H1 (cell line): ENCODE data around the gene VIM. TPM values are rescaled to one million over a fixed set of nuclear protein-coding genes. Genes with fewer than 3 reads are reported as not detected.

ENCODE experiments used
- CTCF ChIA-PET: fragments of 300-600 bp; sonication (Branson Sonifier 250); formaldehyde crosslinking; loops from one replicate; lab custom pipeline; 2021; ENCODE audit not compliant: partially characterized antibody; lab: Charles Lee
- POLR2A ChIA-PET: fragments of 300-600 bp; sonication (Branson Sonifier 250); formaldehyde crosslinking; loops from one replicate; lab custom pipeline; 2021; ENCODE audit warnings: inconsistent platforms; ENCODE audit not compliant: partially characterized antibody; lab: Charles Lee
- DNase-seq, 2 experiments: peaks; one replicate each; pipeline versions ENCODE4 v3.0.0 to v3.0.0-alpha.2; 2010 to 2022; ENCODE audit warnings: low spot score in 2 of 2, low read depth in 1 of 2, mixed read lengths in 1 of 2
- FAIRE-seq: peaks from 2 replicates; lab custom pipeline; 2011; peaks lifted over from hg19 to GRCh38; lab: Jason Lieb, UNC
- H2AFZ ChIP-seq: 2 replicates; pipeline ENCODE4 v1.8.1; 2012; ENCODE audit warnings: low read length, inconsistent platforms
- H2AK5ac ChIP-seq: 2 replicates; pipeline ENCODE4 v1.6.1; 2013; ENCODE audit warnings: low read depth, low read length
- H2BK120ac ChIP-seq: replicated peaks from 2 replicates; pipeline ENCODE3; 2013; ENCODE audit warnings: low read depth, low read length, inconsistent platforms
- H2BK12ac ChIP-seq: 2 replicates; pipeline ENCODE4 v1.6.1; 2013; ENCODE audit warnings: low read depth, low read length
- H2BK15ac ChIP-seq: 2 replicates; pipeline ENCODE4 v1.6.1; 2013; ENCODE audit warnings: low read length
- H2BK20ac ChIP-seq: 2 replicates; pipeline ENCODE4 v1.6.1; 2013; ENCODE audit warnings: low read length
- H2BK5ac ChIP-seq: 2 replicates; pipeline ENCODE4 v1.6.1; 2013; ENCODE audit warnings: low read depth, low read length
- H3K14ac ChIP-seq: 2 replicates; pipeline ENCODE4 v1.6.1; 2013; ENCODE audit warnings: inconsistent platforms; ENCODE audit not compliant: insufficient read length
- H3K18ac ChIP-seq: 2 replicates; pipeline ENCODE4 v1.6.1; 2013; ENCODE audit warnings: low read length; ENCODE audit errors: extremely low read depth
- H3K23ac ChIP-seq: 2 replicates; pipeline ENCODE4 v1.6.1; 2013; ENCODE audit warnings: inconsistent platforms; ENCODE audit not compliant: insufficient read length
- H3K23me2 ChIP-seq: 2 replicates; pipeline ENCODE4 v1.6.1; 2013; ENCODE audit warnings: low read depth, low read length
- H3K27ac ChIP-seq: 2 replicates; pipeline ENCODE4 v1.6.1; 2011; ENCODE audit warnings: low read depth, low read length, inconsistent platforms
- H3K27me3 ChIP-seq, 4 experiments: replicated peaks in 1 of 4; 1 replicate in 1 of 4; 2 replicates in 3 of 4; pipeline versions ENCODE4 v1.6.1 to v1.8.1; 2011 to 2013; ENCODE audit warnings: low read length in 3 of 4, mild to moderate bottlenecking in 3 of 4, inconsistent platforms in 2 of 4, mixed read lengths in 2 of 4, moderate library complexity in 1 of 4; ENCODE audit not compliant: control insufficient read depth in 3 of 4, insufficient read depth in 3 of 4; ENCODE audit errors: extremely low read depth in 1 of 4
- H3K36me3 ChIP-seq, 4 experiments: 2 replicates each; pipeline versions ENCODE4 v1.6.1 to v1.8.1; 2011 to 2013; ENCODE audit warnings: mild to moderate bottlenecking in 4 of 4, low read length in 3 of 4, moderate library complexity in 2 of 4, control low read depth in 1 of 4, inconsistent platforms in 1 of 4; ENCODE audit not compliant: insufficient read depth in 4 of 4, control insufficient read depth in 2 of 4
- H3K4ac ChIP-seq: replicated peaks from 2 replicates; pipeline ENCODE3; 2013; ENCODE audit warnings: low read length, low read depth, mixed read lengths, inconsistent platforms; ENCODE audit not compliant: insufficient read length
- H3K4me1 ChIP-seq, 4 experiments: replicated peaks in 1 of 4; 1 replicate in 1 of 4; 2 replicates in 3 of 4; pipeline versions ENCODE4 v1.6.1 to v1.8.1; 2011 to 2013; ENCODE audit warnings: low read length in 3 of 4, inconsistent platforms in 2 of 4, mixed read lengths in 1 of 4; ENCODE audit not compliant: insufficient read depth in 4 of 4, control insufficient read depth in 3 of 4
- H3K4me2 ChIP-seq, 2 experiments: 2 replicates each; pipeline versions ENCODE4 v1.6.1 to v1.8.1; 2011 to 2013; ENCODE audit warnings: low read depth in 2 of 2, low read length in 2 of 2, control low read depth in 1 of 2, inconsistent platforms in 1 of 2, mild to moderate bottlenecking in 1 of 2; ENCODE audit not compliant: insufficient read depth in 1 of 2
- H3K4me3 ChIP-seq, 4 experiments: fragments of 200-600, 300-600 bp in 1 of 4; sonication (generic), shearing (Covaris generic), sonication (Bioruptor Twin) in 1 of 4; 2 replicates each; pipeline versions ENCODE4 v1.5.1 to v1.8.1; 2011 to 2016; ENCODE audit warnings: low read length in 4 of 4, low read depth in 3 of 4, control low read depth in 2 of 4, inconsistent platforms in 2 of 4, mild to moderate bottlenecking in 2 of 4, mixed read lengths in 1 of 4, moderate library complexity in 1 of 4; ENCODE audit not compliant: insufficient read depth in 2 of 4; ENCODE audit errors: extremely low read depth in 1 of 4
- H3K56ac ChIP-seq: replicated peaks from 2 replicates; pipeline ENCODE3; 2013; ENCODE audit warnings: low read depth, mild to moderate bottlenecking, mixed read lengths, low read length, inconsistent platforms; ENCODE audit not compliant: insufficient read length
- H3K79me1 ChIP-seq: 2 replicates; pipeline ENCODE4 v1.6.1; 2013; ENCODE audit warnings: low read depth, low read length, control low read depth
- H3K79me2 ChIP-seq, 2 experiments: 2 replicates each; pipeline versions ENCODE4 v1.6.1 to v1.8.1; 2012 to 2013; ENCODE audit warnings: low read length in 2 of 2, mild to moderate bottlenecking in 2 of 2, inconsistent platforms in 1 of 2; ENCODE audit not compliant: insufficient read depth in 2 of 2, control insufficient read depth in 1 of 2
- H3K9ac ChIP-seq, 4 experiments: replicated peaks in 1 of 4; 1 replicate in 1 of 4; 2 replicates in 3 of 4; pipeline versions ENCODE4 v1.6.1 to v1.8.1; 2011 to 2013; ENCODE audit warnings: low read depth in 3 of 4, low read length in 3 of 4, control low read depth in 2 of 4, mild to moderate bottlenecking in 2 of 4, moderate library complexity in 2 of 4, inconsistent platforms in 1 of 4; ENCODE audit errors: extremely low read depth in 1 of 4
- H3K9me3 ChIP-seq, 2 experiments: 2 replicates each; pipeline versions ENCODE4 v1.6.1 to v1.8.1; 2012 to 2013; ENCODE audit warnings: mild to moderate bottlenecking in 2 of 2, moderate library complexity in 2 of 2, control low read depth in 1 of 2, inconsistent platforms in 1 of 2, low read depth in 1 of 2, low read length in 1 of 2, mixed read lengths in 1 of 2; ENCODE audit not compliant: insufficient read depth in 2 of 2
- H4K20me1 ChIP-seq, 2 experiments: replicated peaks in 1 of 2; 2 replicates each; pipeline versions ENCODE3 to v1.8.1; 2011 to 2013; ENCODE audit warnings: inconsistent platforms in 2 of 2, low read length in 2 of 2, mild to moderate bottlenecking in 1 of 2; ENCODE audit not compliant: insufficient read depth in 2 of 2, control insufficient read depth in 1 of 2
- H4K5ac ChIP-seq: 2 replicates; pipeline ENCODE4 v1.6.1; 2013; ENCODE audit warnings: low read length, low read depth, mixed read lengths, inconsistent platforms; ENCODE audit not compliant: insufficient read length
- H4K8ac ChIP-seq: 2 replicates; pipeline ENCODE4 v1.8.0; 2013; ENCODE audit warnings: mild to moderate bottlenecking, moderate library complexity, low read length, inconsistent platforms; ENCODE audit not compliant: insufficient read depth; ENCODE audit errors: extremely low read depth
- H4K91ac ChIP-seq: replicated peaks from 2 replicates; pipeline ENCODE3; 2013; ENCODE audit warnings: low read length, mixed read lengths, inconsistent platforms; ENCODE audit not compliant: insufficient read length
- CHD1 ChIP-seq: IDR thresholded peaks from 2 replicates; pipeline ENCODE4 v1.6.1; 2012; ENCODE audit warnings: low read depth, low read length, improper control_type of control experiment
- GABPA ChIP-seq: IDR thresholded peaks from 2 replicates; pipeline ENCODE4 v1.6.1; 2011; ENCODE audit warnings: mild to moderate bottlenecking, low read length, moderate library complexity, borderline replicate concordance; ENCODE audit not compliant: insufficient read depth
- RAD21 ChIP-seq, 2 experiments: IDR thresholded peaks in 1 of 2; conservative IDR thresholded peaks in 1 of 2; 2 replicates each; pipeline ENCODE4 v1.6.1; 2011; ENCODE audit warnings: low read depth in 2 of 2, low read length in 2 of 2, improper control_type of control experiment in 1 of 2, inconsistent platforms in 1 of 2, mild to moderate bottlenecking in 1 of 2, moderate library complexity in 1 of 2
- WGBS, 2 experiments: shearing (Covaris generic) in 1 of 2; methylation state at CpG; one replicate each; pipeline versions ENCODE4 v1.1.6 to v1.1.7; 2013 to 2015; ENCODE audit warnings: low lambda C conversion rate in 2 of 2, mixed read lengths in 2 of 2, inconsistent platforms in 1 of 2, low coverage in 1 of 2, missing lambda C conversion rate in 1 of 2; ENCODE audit not compliant: insufficient replicate concordance in 2 of 2, insufficient coverage in 1 of 2, insufficient read length in 1 of 2; ENCODE audit errors: extremely low coverage in 1 of 2, missing lambda C conversion rate in 1 of 2; 5-methylcytosine and 5-hydroxymethylcytosine counted together
- polyA plus RNA-seq, 7 experiments: library from polyadenylated mRNA; depleted of rRNA in 3 of 7; stranded (reverse) in 5 of 7; unstranded in 2 of 7; fragments of >200 nt in 5 of 7; fragments of 200-250 nt in 2 of 7; gene quantifications; 1 replicate in 5 of 7; 2 replicates in 1 of 7; 4 replicates in 1 of 7; pipeline versions ENCODE4 v1.2.1 to v1.2.3, GENCODE V29; 2011 to 2013; ENCODE audit warnings: missing spikeins in 2 of 7, mixed read lengths in 2 of 7
- total RNA-seq: library from RNA; stranded (reverse); fragmentation: NEBNext Ultra II Directional; extraction: Animal tissue kit (Norgen Biotek cat#: 25700); gene quantifications from 2 replicates; pipeline ENCODE4 v1.2.1, GENCODE V29; 2021

Gene VIM
- total and polyA plus RNA-seq, 2 of the 8 experiments (the other 6 are each of a cell fraction or from before 2014, with no cell fraction given) = 347 to 372 TPM

- H4K8ac ChIP-seq = no peak overlapping the region
- H2AK5ac ChIP-seq = no peak overlapping the region
- no peaks in the 10 kb centered on the region for H3K79me1 ChIP-seq
- H3K4ac ChIP-seq = no peak overlapping the region
- peaks cover 0 to 3% (median 0%) of the 10 kb centered on the region in 4 experiments; a peak in 1 of 7 replicates for H3K4me1 ChIP-seq
- no peak overlapping the region for H2BK5ac ChIP-seq
- H2BK120ac ChIP-seq = no peak overlapping the region
- H2AFZ ChIP-seq = peak overlapping the region; percentile 40; the same call in 1 of the 2 replicates
- H3K36me3 ChIP-seq = no peaks in the 10 kb centered on the region
- no peaks in the 10 kb centered on the region for H3K23me2 ChIP-seq
- no peak for DNase-seq
- no peak overlapping the region for H3K4me3 ChIP-seq
- H4K91ac ChIP-seq = no peak overlapping the region
- no peak overlapping the region for H3K23ac ChIP-seq
- no peak overlapping the region for H3K56ac ChIP-seq
- H4K20me1 ChIP-seq = no peaks in the 10 kb centered on the region
- H3K9me3 ChIP-seq = 0 out of 4 replicates have a peak, but pooled peaks cover 0 to 2% of the 10 kb centered on the region in 2 experiments
- no peak overlapping the region for H3K4me2 ChIP-seq
- no peak overlapping the region for H2BK12ac ChIP-seq
- FAIRE-seq = no peak
- CTCF ChIA-PET = interaction anchor here (0.9 to 1.8 kb wide), 5 partner anchors 17 to 445 kb away, joined by 3 to 6 read pairs (median 4); no protein-coding TSS in a partner anchor
- H2BK15ac ChIP-seq = no peak overlapping the region
- H3K27ac ChIP-seq = no peak overlapping the region
- H3K14ac ChIP-seq = no peak overlapping the region
- no peaks in the 10 kb centered on the region for H3K79me2 ChIP-seq
- no peak overlapping the region for H3K18ac ChIP-seq
- no peak overlapping the region for H3K9ac ChIP-seq
- POLR2A ChIA-PET = interaction anchor here (0.6 kb wide), 1 partner anchor 123 kb away, joined by 3 read pairs; no protein-coding TSS in a partner anchor
- TF ChIP-seq CHD1 (no peak), RAD21 (IDR thresholded peaks at IDR 0.05 in 1 of 2, conservative IDR thresholded peaks at IDR 0.05 in 1 of 2; ENCODE audit: low read depth in 2 of 2, low read length in 2 of 2) (no peak), GABPA (no peak)
- WGBS, 2 experiments = 88% methylated on average over 12 of the region's 12 CpGs; no CpG with 5 or more reads in 1 of the 2 experiments
- no peak overlapping the region for H2BK20ac ChIP-seq
- H4K5ac ChIP-seq = no peak overlapping the region
- no peaks in the 10 kb centered on the region for H3K27me3 ChIP-seq
Observed at GRCh38 chr10:17272648-17273047, 44.6 kb downstream of the VIM start.
